ENCODE data around the gene SCAMP4. TPM values are rescaled to one million over a fixed set of nuclear protein-coding genes. Genes with fewer than 3 reads are reported as not detected.

The SCAMP4 gene
- polyA plus RNA-seq, 2 of the 4 experiments (the other 2 are of a cell fraction) = 7.6 to 63.0 TPM

DNA sequence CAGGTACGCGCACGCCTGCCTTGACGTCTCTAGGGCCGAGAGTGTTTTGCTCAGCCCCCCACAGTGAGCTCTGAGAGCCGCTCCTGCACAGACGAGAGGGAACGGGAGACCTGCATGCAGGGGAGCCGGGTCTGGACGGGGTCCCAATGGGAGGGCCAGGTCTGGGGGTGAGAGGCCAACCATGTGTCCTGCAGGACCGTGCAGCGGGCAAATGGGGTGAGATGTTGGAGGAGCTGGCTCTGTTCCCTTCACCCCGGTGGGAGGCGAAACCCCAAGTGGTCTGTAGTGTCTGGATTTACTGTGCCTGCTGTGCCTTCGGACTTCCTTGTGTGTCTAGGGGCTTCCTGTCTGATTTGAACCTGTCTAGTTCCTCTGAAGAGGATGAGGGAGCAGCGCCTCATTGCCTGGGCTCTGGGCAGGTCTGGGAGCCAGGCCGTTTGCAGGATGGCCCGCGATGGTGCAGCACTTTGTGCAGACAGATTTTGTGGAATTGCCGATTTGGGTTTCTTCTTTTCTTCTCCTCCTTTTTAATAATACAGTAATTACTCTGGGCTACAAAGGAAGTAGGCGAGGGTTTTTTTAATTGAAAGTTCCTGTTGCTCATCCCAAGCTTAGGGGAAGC lies 37.8 kb downstream of the SCAMP4 start:
- CTCF ChIA-PET = interaction anchor here (1.1 to 1.6 kb wide), 4 partner anchors 13 to 127 kb away, joined by 3 to 8 read pairs (median 4); no protein-coding TSS in a partner anchor
- FAIRE-seq (no peak), ATAC-seq (no peak)

GRCh38 chr19:1943661-1944087 lies 38.5 kb downstream of the SCAMP4 start:
- POLR2A ChIA-PET = no interaction called here
- CTCF ChIA-PET = interaction anchor here (1.2 to 1.6 kb wide), 3 partner anchors 14 to 76 kb away, joined by 3 to 8 read pairs (median 4); no protein-coding TSS in a partner anchor
- no peak for ATAC-seq
- H3K9me3 ChIP-seq = no peaks in the 10 kb centered on the region
- DNase-seq (ENCODE audit: low read depth in 1 of 2, low spot score in 1 of 2) = no peak
- no peak overlapping the region for H3K27ac ChIP-seq
- H3K4me3 ChIP-seq = no peak overlapping the region
- 94% methylated on average over 18 of the region's 22 CpGs for WGBS (ENCODE audit: missing lambda C conversion rate)
- no peak for FAIRE-seq
- peak overlapping the region; percentile 84; the same call in 1 of the 3 replicates for H3K4me2 ChIP-seq
- H3K4me1 ChIP-seq = peaks cover 11% of the 10 kb centered on the region; the same call in 2 of the 3 replicates
- TF ChIP-seq ELK1 (IDR thresholded peaks at IDR 0.05; ENCODE audit: low read depth, low read length) = no peak
- TF ChIP-seq JUN (IDR thresholded peaks at IDR 0.05) = no peak
- no peak for TF ChIP-seq RFX5 (IDR thresholded peaks at IDR 0.05)
- no peak for TF ChIP-seq FOSL2 (IDR thresholded peaks at IDR 0.05)
- no peak for TF ChIP-seq FOSL2 (CRISPR knock-in tag; IDR thresholded peaks at IDR 0.05)
- TF ChIP-seq CBX8 (IDR thresholded peaks at IDR 0.05) = no peak
- no peak for TF ChIP-seq MAFK (IDR thresholded peaks at IDR 0.05; ENCODE audit: partially characterized antibody)
- TF ChIP-seq ATOH8 (CRISPR knock-in tag; IDR thresholded peaks at IDR 0.05; ENCODE audit: low read depth) = no peak
- no peak for TF ChIP-seq HOXB13 (CRISPR knock-in tag; IDR thresholded peaks at IDR 0.05; ENCODE audit: low read depth)
- TF ChIP-seq EP300 (IDR thresholded peaks at IDR 0.05) = no peak
- TF ChIP-seq ZNF302 (CRISPR knock-in tag; IDR thresholded peaks at IDR 0.05) = no peak
- TF ChIP-seq RARB (CRISPR knock-in tag; IDR thresholded peaks at IDR 0.05) = no peak

More for the DNA sequence above, 37.8 kb downstream of the SCAMP4 start:
- Histone ChIP-seq H3K27ac (peak overlapping the region in 1 of 2 experiments; percentile 99; a peak in 3 of 6 replicates), H3K4me1 (peaks cover 11% of the 10 kb centered on the region; the same call in 2 of the 3 replicates), H3K9me3 (no peaks in the 10 kb centered on the region), H3K4me3 (peak overlapping the region; percentile 93), H3K4me2 (peak overlapping the region; percentile 84)
- DNase-seq (ENCODE audit: low read depth in 1 of 2, low spot score in 1 of 2) = no peak
- TF ChIP-seq, protein P1, sequence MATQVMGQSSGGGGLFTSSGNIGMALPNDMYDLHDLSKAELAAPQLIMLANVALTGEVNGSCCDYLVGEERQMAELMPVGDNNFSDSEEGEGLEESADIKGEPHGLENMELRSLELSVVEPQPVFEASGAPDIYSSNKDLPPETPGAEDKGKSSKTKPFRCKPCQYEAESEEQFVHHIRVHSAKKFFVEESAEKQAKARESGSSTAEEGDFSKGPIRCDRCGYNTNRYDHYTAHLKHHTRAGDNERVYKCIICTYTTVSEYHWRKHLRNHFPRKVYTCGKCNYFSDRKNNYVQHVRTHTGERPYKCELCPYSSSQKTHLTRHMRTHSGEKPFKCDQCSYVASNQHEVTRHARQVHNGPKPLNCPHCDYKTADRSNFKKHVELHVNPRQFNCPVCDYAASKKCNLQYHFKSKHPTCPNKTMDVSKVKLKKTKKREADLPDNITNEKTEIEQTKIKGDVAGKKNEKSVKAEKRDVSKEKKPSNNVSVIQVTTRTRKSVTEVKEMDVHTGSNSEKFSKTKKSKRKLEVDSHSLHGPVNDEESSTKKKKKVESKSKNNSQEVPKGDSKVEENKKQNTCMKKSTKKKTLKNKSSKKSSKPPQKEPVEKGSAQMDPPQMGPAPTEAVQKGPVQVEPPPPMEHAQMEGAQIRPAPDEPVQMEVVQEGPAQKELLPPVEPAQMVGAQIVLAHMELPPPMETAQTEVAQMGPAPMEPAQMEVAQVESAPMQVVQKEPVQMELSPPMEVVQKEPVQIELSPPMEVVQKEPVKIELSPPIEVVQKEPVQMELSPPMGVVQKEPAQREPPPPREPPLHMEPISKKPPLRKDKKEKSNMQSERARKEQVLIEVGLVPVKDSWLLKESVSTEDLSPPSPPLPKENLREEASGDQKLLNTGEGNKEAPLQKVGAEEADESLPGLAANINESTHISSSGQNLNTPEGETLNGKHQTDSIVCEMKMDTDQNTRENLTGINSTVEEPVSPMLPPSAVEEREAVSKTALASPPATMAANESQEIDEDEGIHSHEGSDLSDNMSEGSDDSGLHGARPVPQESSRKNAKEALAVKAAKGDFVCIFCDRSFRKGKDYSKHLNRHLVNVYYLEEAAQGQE (IDR thresholded peaks at IDR 0.05) = no peak
- no peak for TF ChIP-seq ZC3H11A (IDR thresholded peaks at IDR 0.05)
- TF ChIP-seq NFE2L2 (conservative IDR thresholded peaks at IDR 0.05; ENCODE audit: low read length) = no peak
- no peak for TF ChIP-seq POLR2AphosphoS2 (conservative IDR thresholded peaks at IDR 0.05; ENCODE audit: low read length)
- no peak for TF ChIP-seq HMGXB4 (CRISPR knock-in tag; IDR thresholded peaks at IDR 0.05; ENCODE audit: borderline replicate concordance)
- TF ChIP-seq HDAC2 (IDR thresholded peaks at IDR 0.05) = no peak
- TF ChIP-seq PBX3 (IDR thresholded peaks at IDR 0.05) = no peak
- TF ChIP-seq RNF2 (IDR thresholded peaks at IDR 0.05; ENCODE audit: borderline replicate concordance, low read depth) = no peak
- no peak for TF ChIP-seq SMC3 (IDR thresholded peaks at IDR 0.05)
- TF ChIP-seq MYC (IDR thresholded peaks at IDR 0.05; ENCODE audit: borderline replicate concordance, low read length) = no peak
- no peak for TF ChIP-seq CHD2 (IDR thresholded peaks at IDR 0.05; ENCODE audit: low read length, partially characterized antibody)
- no peak for TF ChIP-seq FOSB (CRISPR knock-in tag; IDR thresholded peaks at IDR 0.05)
- TF ChIP-seq POLR2A (IDR thresholded peaks at IDR 0.05; ENCODE audit: low read length) = no peak
- no peak for TF ChIP-seq FOSL2 (IDR thresholded peaks at IDR 0.05)
- no peak for TF ChIP-seq FOSL2 (CRISPR knock-in tag; IDR thresholded peaks at IDR 0.05)
- TF ChIP-seq MAZ (IDR thresholded peaks at IDR 0.05; ENCODE audit: borderline replicate concordance, low read depth, low read length) = no peak
- TF ChIP-seq RCOR1 (IDR thresholded peaks at IDR 0.05; ENCODE audit: low read depth, low read length) = no peak
- TF ChIP-seq NR3C1 (IDR thresholded peaks at IDR 0.05) = no peak
- no peak for TF ChIP-seq HEYL (CRISPR knock-in tag; IDR thresholded peaks at IDR 0.05)
- no peak for TF ChIP-seq HOXB13 (CRISPR knock-in tag; IDR thresholded peaks at IDR 0.05; ENCODE audit: low read depth)
- POLR2A ChIA-PET = no interaction called here
- WGBS (ENCODE audit: missing lambda C conversion rate) = 76% methylated on average over 13 of the region's 21 CpGs

Measured in A549 (cell line).